Heart left ventricle (tissue), 13 donors: ENCODE data around the gene DOCK1.

Source experiments
- POLR2A ChIP-seq, 2 donors: fragments of 450-650 bp; IDR thresholded peaks; one replicate each; pipeline ENCODE4 v1.6.1; 2017; ENCODE audit warnings: antibody characterized with exemption in 2 of 2, mild to moderate bottlenecking in 2 of 2, moderate library complexity in 2 of 2
- TF ChIP-seq, protein P1 (sequence below), 12 donors: fragments of 200-600 bp; sonication (generic) in 4 of 12; IDR thresholded peaks; one replicate each; pipeline versions ENCODE4 v1.5.0 to v1.8.0; 2018 to 2022; ENCODE audit warnings: antibody characterized with exemption in 12 of 12, mild to moderate bottlenecking in 5 of 12
- donor health status: ischemic (EF 13 %, LVEDD 7.1; RV severe dilation, severe dysfunction).
- donor health status: DM: no; HTN: yes; CAD: no.
- donor health status: DM: no; HTN: no; CAD: no.
- donor health status: ischemic (EF 25% LVEDD 6.9; RV normal size, moderate dysfunction).
- donor health status: ischemic (EF 25% LVEDD 5.7; RV mildly dilated, moderate dysfunction).
- donor health status: ischemic (EF 35%, LVEDD 5.7; RV mildly dilated, moderate dysfunction).
- donor health status: nonischemic (EF 11% LVEDD 7.7; RV severe dilation, severe dysfunction).
- donor health status: DM: yes; HTN: yes; CAD: no.
- donor health status: PGD.
- donor health status: ischemic (EF 29% LVEDD 5.4; RV normal size, mild dysfunction).
- donor health status: nonischemic (EF 23%, LVEDD 6.1; RV moderate dilation, normal function).

DNA sequence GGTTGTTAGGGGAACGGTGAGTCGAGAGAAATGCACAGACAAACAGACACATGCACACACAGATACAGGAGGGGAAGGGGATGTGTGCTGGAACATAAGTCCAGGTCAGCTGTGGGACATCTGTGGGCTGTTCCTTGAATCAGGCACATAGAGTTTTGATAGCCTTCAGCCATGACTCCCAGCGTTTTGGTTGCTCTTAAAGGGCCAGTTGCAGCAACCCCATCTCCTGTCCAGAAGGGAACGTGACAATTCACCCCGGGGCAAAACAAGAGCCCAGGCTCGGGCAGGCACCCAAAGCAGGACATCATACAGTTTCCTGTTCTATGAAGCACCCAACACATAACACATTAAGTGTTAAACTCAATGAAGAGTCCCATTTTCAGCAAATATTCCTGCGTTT, 281.6 kb downstream of the DOCK1 start:
- TF ChIP-seq, protein P1, sequence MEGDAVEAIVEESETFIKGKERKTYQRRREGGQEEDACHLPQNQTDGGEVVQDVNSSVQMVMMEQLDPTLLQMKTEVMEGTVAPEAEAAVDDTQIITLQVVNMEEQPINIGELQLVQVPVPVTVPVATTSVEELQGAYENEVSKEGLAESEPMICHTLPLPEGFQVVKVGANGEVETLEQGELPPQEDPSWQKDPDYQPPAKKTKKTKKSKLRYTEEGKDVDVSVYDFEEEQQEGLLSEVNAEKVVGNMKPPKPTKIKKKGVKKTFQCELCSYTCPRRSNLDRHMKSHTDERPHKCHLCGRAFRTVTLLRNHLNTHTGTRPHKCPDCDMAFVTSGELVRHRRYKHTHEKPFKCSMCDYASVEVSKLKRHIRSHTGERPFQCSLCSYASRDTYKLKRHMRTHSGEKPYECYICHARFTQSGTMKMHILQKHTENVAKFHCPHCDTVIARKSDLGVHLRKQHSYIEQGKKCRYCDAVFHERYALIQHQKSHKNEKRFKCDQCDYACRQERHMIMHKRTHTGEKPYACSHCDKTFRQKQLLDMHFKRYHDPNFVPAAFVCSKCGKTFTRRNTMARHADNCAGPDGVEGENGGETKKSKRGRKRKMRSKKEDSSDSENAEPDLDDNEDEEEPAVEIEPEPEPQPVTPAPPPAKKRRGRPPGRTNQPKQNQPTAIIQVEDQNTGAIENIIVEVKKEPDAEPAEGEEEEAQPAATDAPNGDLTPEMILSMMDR (IDR thresholded peaks at IDR 0.05) = no peak
- no peak for TF ChIP-seq POLR2A (IDR thresholded peaks at IDR 0.05)
